Adrenal gland (tissue), 5 donors: ENCODE measurements around the gene KDR.

Experiments used
- CTCF ChIP-seq, 6 experiments: fragments of 450-650 bp in 4 of 6; fragments of 200-600 bp in 2 of 6; sonication (generic) in 1 of 6; IDR thresholded peaks; 1 replicate in 5 of 6; 2 replicates in 1 of 6; pipeline versions ENCODE4 v1.5.1 to v1.8.0; 2016 to 2021; ENCODE audit warnings: antibody characterized with exemption in 6 of 6, mild to moderate bottlenecking in 2 of 6, moderate library complexity in 1 of 6
- POLR2A ChIP-seq, 2 donors: fragments of 450-650 bp; IDR thresholded peaks; one replicate each; pipeline ENCODE4 v1.6.1; 2017; ENCODE audit warnings: antibody characterized with exemption in 2 of 2, mild to moderate bottlenecking in 2 of 2, moderate library complexity in 1 of 2
- donor health status: DM: no; HTN: no; CAD: no.

- TF ChIP-seq CTCF (IDR thresholded peaks at IDR 0.05) (no peak), POLR2A (IDR thresholded peaks at IDR 0.05) (no peak)
Observed at GRCh38 chr4:55169352-55169961, 44.1 kb upstream of the KDR start.
